HG03354 (cell line): Measurements from ENCODE around the gene ITM2C.

ENCODE experiments used
- ATAC-seq: cut with Tn5 transposase; IDR thresholded peaks from one replicate; pipeline ENCODE4 v1.9.1; 2021; ENCODE audit warnings: mild to moderate bottlenecking; ENCODE audit not compliant: unreplicated experiment, poor library complexity, severe bottlenecking

ITM2C gene

GRCh38 chr2:230871361-230872150 is 6.8 kb downstream of the ITM2C start:
- ATAC-seq = no peak

- peak; percentile 3 for ATAC-seq
These were observed 7.6 kb downstream of the ITM2C start for GRCh38 chr2:230872151-230872967.

- peak; percentile 68 for ATAC-seq
These were observed 8.4 kb downstream of the ITM2C start for GRCh38 chr2:230872968-230873660.

GRCh38 chr2:230873661-230874401 is 9.1 kb downstream of the ITM2C start:
- ATAC-seq = peak; percentile 74

GRCh38 chr2:230874456-230874855 is 9.7 kb downstream of the ITM2C start:
- ATAC-seq = no peak

GRCh38 chr2:230874876-230875275 is 10.1 kb downstream of the ITM2C start:
- no peak for ATAC-seq

- ATAC-seq = no peak
These were observed 10.9 kb downstream of the ITM2C start for GRCh38 chr2:230875347-230876315.

GRCh38 chr2:230877116-230877758 is 12.5 kb downstream of the ITM2C start:
- no peak for ATAC-seq

GRCh38 chr2:230877759-230878598 is 13.2 kb downstream of the ITM2C start:
- no peak for ATAC-seq

GRCh38 chr2:230878599-230879188 is 14.0 kb downstream of the ITM2C start:
- no peak for ATAC-seq

GRCh38 chr2:230879271-230879882 is 14.6 kb downstream of the ITM2C start:
- ATAC-seq = no peak

- no peak for ATAC-seq
These were observed 15.1 kb downstream of the ITM2C start for GRCh38 chr2:230879891-230880290.

- no peak for ATAC-seq
These were observed 17.1 kb downstream of the ITM2C start for GRCh38 chr2:230881840-230882239.

- ATAC-seq = peak; percentile 61
These were observed 20.9 kb downstream of the ITM2C start for GRCh38 chr2:230885463-230886130.

- no peak for ATAC-seq
These were observed 21.5 kb downstream of the ITM2C start for GRCh38 chr2:230886206-230886605.

- ATAC-seq = no peak
These were observed 21.9 kb downstream of the ITM2C start for GRCh38 chr2:230886671-230887071.
